Sciatic nerve (tissue), 2 donors: Measurements from ENCODE around the gene CAPS. TPM values are rescaled to one million over a fixed set of nuclear protein-coding genes. Genes with fewer than 3 reads are reported as not detected.

ENCODE experiments used
- ATAC-seq: fragments of 200-7000 bp; cut with Tn5 transposase; one replicate; pipeline ENCODE4 v1.9.1; 2020; ENCODE audit warnings: mild to moderate bottlenecking, moderate library complexity
- DNase-seq: peaks from one replicate; pipeline ENCODE4 v3.0.0-alpha.2; 2020; ENCODE audit warnings: low spot score
- intact Hi-C: fragments of 100-400 bp; cut with DNase I; formaldehyde crosslinking; loops from one replicate; pipeline ENCODE4 v1.14.2; 2022
- total RNA-seq: library from RNA; stranded (reverse); fragmentation: NEBNext Ultra II Directional; extraction: Animal tissue kit (Norgen Biotek cat#: 25700); gene quantifications from one replicate; pipeline ENCODE4 v1.2.1, GENCODE V29; 2021
- donor health status: DM: no; HTN: no; CAD: no.
- donor health status: DM: no; HTN: no; CAD: no.

The CAPS gene
- total RNA-seq, 1 donor from 2014 or later = 80.2 TPM

DNA sequence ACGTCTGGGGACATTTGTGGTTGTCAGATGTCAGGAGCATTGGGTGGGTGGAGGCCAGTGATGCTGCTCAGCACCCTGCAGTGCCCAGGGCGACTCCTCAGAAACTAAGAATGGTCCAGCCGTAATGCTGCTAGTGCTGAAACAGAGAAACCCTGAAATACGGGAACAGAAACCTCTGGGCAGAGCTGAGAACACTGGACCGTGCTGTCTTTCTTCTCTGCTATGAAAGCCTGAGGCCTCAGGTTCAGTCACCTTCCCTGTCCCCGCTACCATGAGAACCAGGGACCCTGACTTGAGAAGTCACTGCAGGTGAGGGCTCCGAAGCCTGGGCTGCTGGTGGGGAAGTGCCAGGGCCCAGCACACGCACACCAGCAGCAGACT, 13.4 kb downstream of the CAPS start:
- ATAC-seq (peak; percentile 1), DNase-seq (no peak)
- intact Hi-C loops = no loop called here

GRCh38 chr19:5929179-5929578, 15.1 kb downstream of the CAPS start:
- ATAC-seq = no peak
- DNase-seq = no peak
- intact Hi-C loops = no loop called here

DNA sequence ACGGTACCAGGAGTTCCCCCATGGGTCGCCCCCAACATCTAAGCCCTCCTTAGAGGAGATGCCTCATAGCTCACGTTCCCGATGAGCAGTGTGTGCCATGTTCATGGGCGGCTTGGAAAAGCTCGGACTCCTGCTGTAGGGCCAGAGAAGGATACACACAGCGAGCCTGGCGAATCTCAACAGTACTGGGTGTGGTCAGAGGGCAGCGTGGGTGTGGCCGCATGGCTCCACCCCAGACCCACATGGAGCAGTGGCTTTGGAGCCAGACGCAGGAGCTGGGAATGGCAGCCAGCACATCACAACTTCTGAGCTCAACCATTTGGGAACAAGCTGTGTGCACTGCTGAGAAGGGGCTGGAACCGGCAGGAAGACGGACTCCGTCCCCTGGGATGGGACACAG, 15.6 kb downstream of the CAPS start:
- DNase-seq (no peak), ATAC-seq (no peak)
- intact Hi-C loops = no loop called here

DNA sequence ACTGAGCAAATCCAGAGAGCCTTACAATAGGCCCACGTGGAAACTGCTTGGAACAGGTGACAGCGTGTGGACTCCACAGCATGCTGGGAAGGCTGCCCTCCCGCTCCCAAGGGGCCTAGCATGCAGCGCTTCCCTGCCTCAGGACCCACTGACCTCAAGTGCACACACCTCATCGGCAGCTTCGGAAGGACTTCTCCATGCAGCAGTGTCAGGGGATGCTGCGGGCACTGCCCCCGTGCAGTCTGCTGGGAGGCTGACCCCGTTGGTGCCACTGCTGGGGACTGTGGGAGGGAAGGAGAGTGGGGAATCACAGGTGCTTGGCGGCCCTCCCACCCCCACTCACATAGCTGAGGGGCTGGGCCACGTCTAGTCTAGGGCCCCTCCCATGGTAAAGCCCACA, 17.2 kb downstream of the CAPS start:
- DNase-seq (no peak), ATAC-seq (no peak)
- intact Hi-C loops = no loop called here

GRCh38 chr19:5932146-5932545, 18.1 kb downstream of the CAPS start:
- ATAC-seq = no peak
- no peak for DNase-seq
- intact Hi-C loops = no loop called here

DNA sequence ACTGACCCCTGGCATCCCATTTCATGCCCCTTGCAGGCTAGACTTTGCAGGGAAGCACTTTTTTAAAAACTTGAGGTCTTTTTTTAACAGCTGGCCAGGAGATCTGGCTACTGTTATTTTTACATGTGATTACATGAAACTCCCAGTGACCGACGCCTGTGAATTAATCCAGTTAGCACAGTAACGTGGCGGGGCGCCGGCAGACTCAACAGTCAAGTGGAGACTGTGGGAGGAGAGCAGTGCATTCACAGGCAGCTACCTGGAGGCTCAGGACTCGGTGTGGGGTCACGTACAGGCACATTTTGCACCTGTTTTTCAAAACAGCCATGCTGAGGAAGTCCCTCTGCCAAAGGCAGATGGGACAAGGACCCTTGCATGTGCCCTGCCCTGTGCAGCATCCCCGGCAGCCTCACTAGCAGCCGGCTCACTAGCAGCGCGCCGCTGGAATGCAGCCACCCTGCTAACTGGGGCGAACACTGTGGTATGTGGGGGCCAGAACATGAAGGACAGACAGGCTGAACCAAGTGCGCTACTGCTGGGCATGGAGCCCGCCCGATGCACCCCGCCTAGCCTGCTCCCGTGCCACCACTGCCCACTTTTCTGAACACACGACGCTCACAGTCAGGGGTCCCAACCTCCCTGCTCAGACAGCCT, 18.7 kb downstream of the CAPS start:
- DNase-seq = no peak
- intact Hi-C loops = no loop called here
- no peak for ATAC-seq

DNA sequence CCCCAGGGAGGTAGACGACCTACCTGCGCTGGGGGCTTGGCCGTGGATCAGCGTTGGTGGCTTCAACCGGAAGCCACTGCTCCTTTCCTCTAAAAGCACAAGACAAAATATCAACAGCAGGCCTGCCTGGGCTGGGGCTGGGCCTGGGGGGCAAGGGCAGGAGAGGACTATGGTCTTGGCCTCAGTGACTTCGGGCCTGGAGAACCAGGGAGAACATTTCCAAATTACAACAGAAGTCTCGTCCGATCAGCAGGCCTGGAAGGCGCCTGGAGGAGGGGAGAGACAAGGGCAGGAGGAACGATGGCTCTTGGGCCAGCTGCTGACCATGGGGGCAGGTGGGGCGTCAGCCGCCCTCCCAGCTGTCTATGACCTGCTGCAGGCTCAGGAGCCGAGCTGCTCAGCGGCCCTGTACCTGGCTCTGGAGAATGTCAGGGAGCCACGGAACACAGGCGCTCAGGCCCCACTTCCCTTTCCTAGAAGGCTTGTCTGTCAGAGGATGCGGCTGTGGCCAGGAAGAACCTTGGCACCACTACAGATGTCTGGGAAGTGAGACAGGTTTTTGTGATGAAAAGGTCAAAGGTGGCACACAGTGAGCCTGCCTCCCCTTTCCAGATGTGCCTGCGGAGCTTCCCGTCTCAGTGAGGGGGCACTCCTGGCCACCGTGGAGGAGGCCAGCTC, 19.5 kb downstream of the CAPS start:
- no peak for ATAC-seq
- DNase-seq = no peak
- intact Hi-C loops = no loop called here

- ATAC-seq (no peak), DNase-seq (no peak)
- intact Hi-C loops = no loop called here
These were observed 20.0 kb downstream of the CAPS start for GRCh38 chr19:5934069-5934401.

- ATAC-seq (peak; percentile 64), DNase-seq (no peak)
- intact Hi-C loops = no loop called here
These were observed 20.9 kb downstream of the CAPS start for GRCh38 chr19:5934774-5935472.

- ATAC-seq = peak; percentile 36
- intact Hi-C loops = no loop called here
- no peak for DNase-seq
These were observed 21.6 kb downstream of the CAPS start for GRCh38 chr19:5935473-5936291.

- ATAC-seq = no peak
- intact Hi-C loops = no loop called here
- no peak for DNase-seq
These were observed 22.2 kb downstream of the CAPS start for GRCh38 chr19:5936292-5936592.

GRCh38 chr19:5937550-5937949, 23.5 kb downstream of the CAPS start:
- intact Hi-C loops = no loop called here
- ATAC-seq (no peak), DNase-seq (no peak)

GRCh38 chr19:5940260-5941208, 26.5 kb downstream of the CAPS start:
- no peak for DNase-seq
- ATAC-seq = no peak
- intact Hi-C loops = no loop called here

DNA sequence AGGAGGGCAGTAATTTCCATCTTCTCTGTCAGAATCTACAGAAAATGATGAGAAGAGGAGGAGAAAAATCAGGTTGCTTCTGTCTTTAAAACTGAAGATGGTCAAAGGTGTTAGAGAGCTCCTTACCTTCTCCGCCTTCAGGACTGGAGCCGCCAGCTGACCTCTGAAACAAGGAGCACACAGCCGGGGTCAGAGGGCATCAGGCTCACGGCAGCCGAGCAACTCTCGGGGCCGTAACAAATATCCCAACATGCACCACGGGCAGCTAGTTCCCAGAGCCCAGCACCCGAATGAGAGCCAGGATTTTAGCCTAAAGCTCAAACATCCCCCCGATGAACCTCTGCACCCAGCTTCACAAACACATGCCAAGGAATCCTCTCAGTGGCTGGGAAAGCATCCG, 27.6 kb downstream of the CAPS start:
- ATAC-seq (no peak), DNase-seq (no peak)
- intact Hi-C loops = no loop called here

- intact Hi-C loops = no loop called here
- DNase-seq = no peak
- no peak for ATAC-seq
These were observed 29.0 kb downstream of the CAPS start for GRCh38 chr19:5943045-5943444.

- no peak for ATAC-seq
- no peak for DNase-seq
- intact Hi-C loops = no loop called here
These were observed 29.6 kb downstream of the CAPS start for GRCh38 chr19:5943623-5944022.

DNA sequence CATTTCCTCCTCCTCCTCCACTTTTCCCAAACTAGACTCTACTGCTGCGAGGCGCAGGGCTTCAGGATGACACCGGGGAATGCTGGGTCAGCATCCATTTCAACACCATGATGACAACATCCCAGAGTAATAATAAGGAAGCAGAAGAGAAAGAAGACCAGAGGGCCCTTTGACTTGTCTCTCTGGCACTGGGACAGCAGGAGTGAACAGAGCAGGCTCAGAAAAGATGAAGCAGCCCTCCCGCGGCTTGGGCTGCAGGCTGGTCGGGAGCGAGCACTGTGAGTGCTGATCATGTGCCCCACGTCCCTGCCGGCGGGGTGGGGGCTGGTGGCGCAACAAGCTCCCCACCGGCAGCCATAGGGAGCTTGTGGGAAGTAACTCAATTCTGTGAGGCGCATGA, 33.4 kb downstream of the CAPS start:
- DNase-seq = peak; percentile 83
- intact Hi-C loops = no loop called here
- peak; percentile 89 for ATAC-seq

DNA sequence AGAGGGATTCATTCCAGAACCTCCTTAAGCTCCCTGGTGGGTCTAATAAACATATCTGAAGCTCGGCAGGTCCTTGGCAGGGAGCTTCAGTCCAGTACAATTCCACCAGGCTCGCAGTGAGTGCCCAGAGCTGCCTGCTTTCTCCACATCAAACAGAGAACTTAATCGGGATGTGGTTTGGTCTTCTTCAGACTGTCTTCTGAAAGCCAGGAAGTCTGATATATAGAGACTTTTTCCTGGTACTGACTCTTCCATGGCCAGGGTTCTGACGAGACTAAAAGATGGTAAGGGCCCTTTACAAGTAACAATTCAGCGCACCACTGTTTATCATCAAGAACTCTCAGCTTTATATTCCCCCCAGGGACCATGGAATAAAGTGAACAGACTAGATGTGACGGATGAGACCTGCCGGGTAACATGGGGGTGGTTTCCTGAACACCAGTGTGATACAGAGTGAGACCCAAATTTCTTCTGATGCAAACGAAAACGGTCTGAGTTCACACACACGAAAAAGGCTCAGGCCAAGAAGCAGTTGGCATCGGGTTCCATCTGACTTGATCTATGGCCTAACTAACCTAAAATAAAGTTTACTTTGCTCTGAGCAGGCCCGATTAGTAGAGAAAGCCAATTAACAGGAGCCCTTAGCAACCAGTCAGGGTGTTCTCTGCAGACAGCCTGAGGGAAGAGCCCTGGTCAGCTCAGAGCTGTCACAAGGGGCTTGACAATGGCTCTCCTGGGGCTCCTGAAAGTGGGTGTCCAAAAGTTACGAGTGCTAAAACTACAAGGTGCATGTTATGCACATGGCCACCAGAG, 34.9 kb downstream of the CAPS start:
- DNase-seq = no peak
- ATAC-seq = no peak
- intact Hi-C loops = no loop called here
